ENCODE measurements around the gene CACNA1E. TPM values are rescaled to one million over a fixed set of nuclear protein-coding genes. Genes with fewer than 3 reads are reported as not detected.

Gene CACNA1E
- total and polyA plus RNA-seq, 9 donors: 0.17 to 0.70 (median 0.38) TPM

DNA sequence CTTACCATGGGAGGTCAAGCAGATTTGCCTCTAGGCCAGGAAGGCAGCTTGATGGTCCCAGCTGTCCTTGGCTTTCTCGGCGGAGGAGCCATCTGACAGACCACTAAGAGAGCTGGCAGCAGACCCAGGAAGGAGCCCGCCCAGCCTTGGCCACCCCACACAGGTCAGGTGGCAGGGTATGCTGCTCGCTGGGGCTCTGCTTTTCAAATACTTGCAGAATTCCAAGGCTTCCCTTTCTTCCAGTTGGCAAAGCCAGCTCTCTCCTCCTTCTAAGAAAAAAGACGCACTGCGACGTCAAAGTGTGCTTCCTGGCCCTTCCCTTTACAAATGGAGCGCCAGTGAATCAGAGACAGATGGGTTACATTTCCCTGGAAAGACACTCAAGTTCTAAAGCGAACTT is 229.4 kb downstream of the CACNA1E start:
- H3K4me3 ChIP-seq (ENCODE audit: low read length): no peak overlapping the region
- DNase-seq: peak; percentile 54
- H3K4me1 ChIP-seq (ENCODE audit: control insufficient read depth, insufficient read depth, low read length): peaks cover 16% of the 10 kb centered on the region
- H3K27me3 ChIP-seq (ENCODE audit: control insufficient read depth, insufficient read depth, low read length): no peaks in the 10 kb centered on the region
- H3K27ac ChIP-seq (ENCODE audit: low read length): peak overlapping the region; percentile 88
- H3K9me3 ChIP-seq (replicated peaks; ENCODE audit: control insufficient read depth, low read depth, low read length): no peaks in the 10 kb centered on the region
- WGBS (ENCODE audit: insufficient coverage): 58% methylated on average over 3 of the region's 9 CpGs
- H3K36me3 ChIP-seq (ENCODE audit: control insufficient read depth, insufficient read depth, low read length): no peaks in the 10 kb centered on the region

- H3K9me3 ChIP-seq (replicated peaks; ENCODE audit: control insufficient read depth, low read depth, low read length): no peaks in the 10 kb centered on the region
- H3K27me3 ChIP-seq (ENCODE audit: control insufficient read depth, insufficient read depth, low read length): no peaks in the 10 kb centered on the region
- H3K36me3 ChIP-seq (ENCODE audit: control insufficient read depth, insufficient read depth, low read length): no peaks in the 10 kb centered on the region
- no peak for DNase-seq
- WGBS (ENCODE audit: insufficient coverage): no CpG with 5 or more reads among the region's 2 CpGs
- no peak overlapping the region for H3K4me3 ChIP-seq (ENCODE audit: low read length)
- no peak overlapping the region for H3K27ac ChIP-seq (ENCODE audit: low read length)
- peaks cover 16% of the 10 kb centered on the region for H3K4me1 ChIP-seq (ENCODE audit: control insufficient read depth, insufficient read depth, low read length)
These were observed 231.1 kb downstream of the CACNA1E start for GRCh38 chr1:181714428-181714827.

DNA sequence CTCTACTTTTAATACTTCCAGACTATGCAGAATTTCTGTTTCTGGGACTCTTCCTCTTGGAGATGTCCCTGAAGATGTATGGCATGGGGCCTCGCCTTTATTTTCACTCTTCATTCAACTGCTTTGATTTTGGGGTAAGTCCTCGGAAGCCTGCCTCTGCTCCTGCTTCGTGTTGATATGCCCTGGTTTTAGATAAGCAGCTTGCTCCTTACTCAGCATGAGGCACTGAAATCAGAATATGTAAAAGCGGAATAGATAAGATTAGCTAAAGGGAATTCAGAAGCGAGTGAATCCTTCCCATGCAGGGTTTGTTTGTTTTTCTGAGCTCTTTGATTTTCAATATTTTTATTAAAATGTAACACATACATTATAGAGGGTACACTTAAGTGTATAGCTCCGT is 234.7 kb downstream of the CACNA1E start:
- Histone ChIP-seq H3K27me3 (ENCODE audit: control insufficient read depth, insufficient read depth, low read length) (no peaks in the 10 kb centered on the region), H3K4me3 (ENCODE audit: low read length) (no peak overlapping the region), H3K9me3 (replicated peaks; ENCODE audit: control insufficient read depth, low read depth, low read length) (no peaks in the 10 kb centered on the region), H3K27ac (ENCODE audit: low read length) (no peak overlapping the region), H3K36me3 (ENCODE audit: control insufficient read depth, insufficient read depth, low read length) (no peaks in the 10 kb centered on the region), H3K4me1 (ENCODE audit: control insufficient read depth, insufficient read depth, low read length) (no peaks in the 10 kb centered on the region)
- WGBS (ENCODE audit: insufficient coverage): 60% methylated on average over 2 of the region's 6 CpGs
- no peak for DNase-seq

GRCh38 chr1:181726320-181727012 is 243.1 kb downstream of the CACNA1E start:
- H3K9me3 ChIP-seq (replicated peaks; ENCODE audit: control insufficient read depth, low read depth, low read length): no peaks in the 10 kb centered on the region
- DNase-seq: no peak
- whole genome bisulfite sequencing (ENCODE audit: insufficient coverage): 51% methylated on average over 4 of the region's 4 CpGs
- no peaks in the 10 kb centered on the region for H3K27me3 ChIP-seq (ENCODE audit: control insufficient read depth, insufficient read depth, low read length)
- H3K4me3 ChIP-seq (ENCODE audit: low read length): no peak overlapping the region
- no peaks in the 10 kb centered on the region for H3K36me3 ChIP-seq (ENCODE audit: control insufficient read depth, insufficient read depth, low read length)
- no peak overlapping the region for H3K27ac ChIP-seq (ENCODE audit: low read length)
- H3K4me1 ChIP-seq (ENCODE audit: control insufficient read depth, insufficient read depth, low read length): no peaks in the 10 kb centered on the region

DNA sequence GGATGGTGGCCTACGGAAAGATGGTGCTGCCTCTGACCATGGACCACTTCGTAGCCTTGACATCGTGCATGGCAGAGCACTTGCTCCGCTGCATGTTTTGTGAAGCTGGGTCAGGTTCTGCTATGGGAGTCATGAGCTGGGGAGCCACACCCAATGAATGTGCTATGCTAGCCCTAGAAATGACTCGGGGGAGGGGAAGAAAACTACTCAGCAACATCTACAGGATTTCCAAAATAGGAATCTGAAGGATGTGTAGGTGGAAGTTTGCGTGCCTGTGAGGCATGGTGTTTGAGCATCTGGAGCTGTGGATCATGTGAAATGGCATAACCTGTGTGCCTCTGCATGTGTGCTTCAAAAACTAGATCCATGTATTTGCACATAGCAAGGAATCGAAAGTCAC is 247.3 kb downstream of the CACNA1E start:
- no peak for DNase-seq
- WGBS (ENCODE audit: insufficient coverage): 92% methylated on average over 7 of the region's 7 CpGs

DNA sequence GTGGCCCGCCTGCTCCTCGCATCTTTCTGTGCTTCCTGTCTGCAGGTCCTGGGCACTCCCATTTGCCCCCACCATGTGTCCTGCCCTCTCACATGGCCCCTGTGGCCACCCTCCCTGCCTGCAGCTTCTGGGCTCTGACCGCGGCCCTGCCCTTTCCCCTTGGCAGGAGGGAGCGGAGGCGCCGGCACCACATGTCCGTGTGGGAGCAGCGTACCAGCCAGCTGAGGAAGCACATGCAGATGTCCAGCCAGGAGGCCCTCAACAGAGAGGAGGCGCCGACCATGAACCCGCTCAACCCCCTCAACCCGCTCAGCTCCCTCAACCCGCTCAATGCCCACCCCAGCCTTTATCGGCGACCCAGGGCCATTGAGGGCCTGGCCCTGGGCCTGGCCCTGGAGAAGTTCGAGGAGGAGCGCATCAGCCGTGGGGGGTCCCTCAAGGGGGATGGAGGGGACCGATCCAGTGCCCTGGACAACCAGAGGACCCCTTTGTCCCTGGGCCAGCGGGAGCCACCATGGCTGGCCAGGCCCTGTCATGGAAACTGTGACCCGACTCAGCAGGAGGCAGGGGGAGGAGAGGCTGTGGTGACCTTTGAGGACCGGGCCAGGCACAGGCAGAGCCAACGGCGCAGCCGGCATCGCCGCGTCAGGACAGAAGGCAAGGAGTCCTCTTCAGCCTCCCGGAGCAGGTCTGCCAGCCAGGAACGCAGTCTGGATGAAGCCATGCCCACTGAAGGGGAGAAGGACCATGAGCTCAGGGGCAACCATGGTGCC is 249.1 kb downstream of the CACNA1E start:
- H3K4me1 ChIP-seq (ENCODE audit: control insufficient read depth, insufficient read depth, low read length): no peaks in the 10 kb centered on the region
- 95% methylated on average over 26 of the region's 31 CpGs for WGBS (ENCODE audit: insufficient coverage)

More for the DNA sequence above, 247.3 kb downstream of the CACNA1E start:
- no peaks in the 10 kb centered on the region for H3K4me1 ChIP-seq (ENCODE audit: control insufficient read depth, insufficient read depth, low read length)
- H3K4me3 ChIP-seq (ENCODE audit: low read length): no peak overlapping the region
- no peaks in the 10 kb centered on the region for H3K36me3 ChIP-seq (ENCODE audit: control insufficient read depth, insufficient read depth, low read length)
- H3K9me3 ChIP-seq (replicated peaks; ENCODE audit: control insufficient read depth, low read depth, low read length): no peaks in the 10 kb centered on the region
- H3K27ac ChIP-seq (ENCODE audit: low read length): no peak overlapping the region
- H3K27me3 ChIP-seq (ENCODE audit: control insufficient read depth, insufficient read depth, low read length): no peaks in the 10 kb centered on the region

DNA sequence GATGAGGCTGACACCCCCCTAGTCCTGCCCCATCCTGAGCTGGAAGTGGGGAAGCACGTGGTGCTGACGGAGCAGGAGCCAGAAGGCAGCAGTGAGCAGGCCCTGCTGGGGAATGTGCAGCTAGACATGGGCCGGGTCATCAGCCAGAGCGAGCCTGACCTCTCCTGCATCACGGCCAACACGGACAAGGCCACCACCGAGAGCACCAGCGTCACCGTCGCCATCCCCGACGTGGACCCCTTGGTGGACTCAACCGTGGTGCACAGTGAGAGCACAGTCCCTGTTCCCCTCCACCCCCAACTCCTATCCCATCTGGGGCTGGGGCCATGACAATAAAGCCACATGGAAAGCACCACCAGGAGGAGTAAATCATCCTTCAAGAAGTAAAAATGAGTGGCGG is 250.2 kb downstream of the CACNA1E start:
- Histone ChIP-seq H3K27me3 (ENCODE audit: control insufficient read depth, insufficient read depth, low read length) (no peaks in the 10 kb centered on the region), H3K4me3 (ENCODE audit: low read length) (no peak overlapping the region), H3K27ac (ENCODE audit: low read length) (no peak overlapping the region), H3K4me1 (ENCODE audit: control insufficient read depth, insufficient read depth, low read length) (no peaks in the 10 kb centered on the region), H3K36me3 (ENCODE audit: control insufficient read depth, insufficient read depth, low read length) (no peaks in the 10 kb centered on the region), H3K9me3 (replicated peaks; ENCODE audit: control insufficient read depth, low read depth, low read length) (no peaks in the 10 kb centered on the region)
- DNase-seq: no peak
- 91% methylated on average over 13 of the region's 14 CpGs for WGBS (ENCODE audit: insufficient coverage)

More for the DNA sequence above, 249.1 kb downstream of the CACNA1E start:
- DNase-seq: no peak
- Histone ChIP-seq H3K27ac (ENCODE audit: low read length) (no peak overlapping the region), H3K36me3 (ENCODE audit: control insufficient read depth, insufficient read depth, low read length) (no peaks in the 10 kb centered on the region), H3K27me3 (ENCODE audit: control insufficient read depth, insufficient read depth, low read length) (no peaks in the 10 kb centered on the region), H3K4me3 (ENCODE audit: low read length) (no peak overlapping the region), H3K9me3 (replicated peaks; ENCODE audit: control insufficient read depth, low read depth, low read length) (no peaks in the 10 kb centered on the region)

DNA sequence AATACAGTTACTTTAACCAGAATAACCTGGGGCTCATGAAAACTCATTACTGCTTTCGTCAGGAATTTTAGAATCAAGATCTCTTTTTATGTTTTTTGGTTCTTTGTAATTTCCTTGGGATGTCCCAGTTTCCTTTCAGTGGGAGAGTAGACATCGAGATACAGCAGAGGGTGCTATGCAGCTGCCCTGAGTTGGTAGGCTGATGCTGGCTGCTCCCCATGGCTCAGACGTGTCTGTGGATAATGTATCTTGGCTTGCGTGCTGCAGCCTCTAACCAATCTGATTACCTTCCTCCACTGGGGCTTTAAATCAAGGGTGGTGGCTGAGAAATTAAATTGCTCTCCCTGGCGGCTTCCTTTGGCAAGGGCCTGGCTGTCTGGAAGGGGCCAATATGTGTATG is 253.7 kb downstream of the CACNA1E start:
- no peak overlapping the region for H3K27ac ChIP-seq (ENCODE audit: low read length)
- H3K4me1 ChIP-seq (ENCODE audit: control insufficient read depth, insufficient read depth, low read length): peaks cover 14% of the 10 kb centered on the region
- H3K36me3 ChIP-seq (ENCODE audit: control insufficient read depth, insufficient read depth, low read length): no peaks in the 10 kb centered on the region
- H3K9me3 ChIP-seq (replicated peaks; ENCODE audit: control insufficient read depth, low read depth, low read length): no peaks in the 10 kb centered on the region
- WGBS (ENCODE audit: insufficient coverage): 40% methylated on average over 1 of the region's 5 CpGs
- no peaks in the 10 kb centered on the region for H3K27me3 ChIP-seq (ENCODE audit: control insufficient read depth, insufficient read depth, low read length)
- DNase-seq: no peak
- no peak overlapping the region for H3K4me3 ChIP-seq (ENCODE audit: low read length)

DNA sequence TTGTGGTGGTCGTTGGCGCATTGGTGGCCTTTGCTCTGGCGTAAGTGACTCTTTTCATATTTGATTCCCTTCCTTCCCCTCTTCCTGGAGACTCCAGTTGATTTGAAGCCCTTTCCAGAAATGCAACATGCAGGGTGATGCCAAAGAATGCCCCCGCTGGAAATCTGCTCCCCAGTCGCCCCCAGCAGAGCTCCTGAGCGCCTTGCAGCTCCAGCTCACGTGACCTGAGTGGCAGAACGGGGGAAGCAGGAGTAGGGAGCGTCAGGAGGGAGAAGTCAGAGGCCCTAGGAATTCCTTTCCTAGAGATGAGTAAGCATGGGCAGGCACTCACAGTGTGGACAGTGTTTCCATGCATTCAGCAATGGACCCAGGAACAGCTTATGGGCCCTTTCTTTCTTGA is 255.9 kb downstream of the CACNA1E start:
- DNase-seq: no peak
- H3K4me3 ChIP-seq (ENCODE audit: low read length): no peak overlapping the region
- no peaks in the 10 kb centered on the region for H3K9me3 ChIP-seq (replicated peaks; ENCODE audit: control insufficient read depth, low read depth, low read length)
- 72% methylated on average over 7 of the region's 9 CpGs for WGBS (ENCODE audit: insufficient coverage)
- H3K27me3 ChIP-seq (ENCODE audit: control insufficient read depth, insufficient read depth, low read length): no peaks in the 10 kb centered on the region
- no peaks in the 10 kb centered on the region for H3K36me3 ChIP-seq (ENCODE audit: control insufficient read depth, insufficient read depth, low read length)
- H3K27ac ChIP-seq (ENCODE audit: low read length): no peak overlapping the region
- H3K4me1 ChIP-seq (ENCODE audit: control insufficient read depth, insufficient read depth, low read length): peaks cover 15% of the 10 kb centered on the region

- no peak for DNase-seq
- Histone ChIP-seq H3K4me1 (ENCODE audit: control insufficient read depth, insufficient read depth, low read length) (peaks cover 20% of the 10 kb centered on the region), H3K27me3 (ENCODE audit: control insufficient read depth, insufficient read depth, low read length) (no peaks in the 10 kb centered on the region), H3K4me3 (ENCODE audit: low read length) (no peak overlapping the region), H3K27ac (ENCODE audit: low read length) (no peak overlapping the region), H3K36me3 (ENCODE audit: control insufficient read depth, insufficient read depth, low read length) (no peaks in the 10 kb centered on the region), H3K9me3 (replicated peaks; ENCODE audit: control insufficient read depth, low read depth, low read length) (no peaks in the 10 kb centered on the region)
- WGBS (ENCODE audit: insufficient coverage): no CpG with 5 or more reads among the region's 4 CpGs
These were observed 259.1 kb downstream of the CACNA1E start for GRCh38 chr1:181742426-181742825.

Data from muscle of leg (tissue), 11 donors.